DMS153 (cell line): ENCODE data around the gene ZC3H8.
"Not testable (repeated sequence)": the region's sequence is repeated elsewhere in the genome, so short reads cannot be mapped to it uniquely, and the experiment has no call there.

Experiments used
- DNase-seq: peaks from one replicate; lab custom pipeline; 2025; lab: John Stamatoyannopoulos, UW

Gene ZC3H8

GRCh38 chr2:112254466-112255240 is at the start of gene ZC3H8:
Gene ZC3H8 (minus strand): TSS chr2:112255042. CDS start chr2:112254981, 61 bp downstream.
- peak; percentile 87 for DNase-seq

GRCh38 chr2:112304298-112304941 is 49.6 kb upstream of the ZC3H8 start:
- no peak for DNase-seq

GRCh38 chr2:112301973-112302372 is 47.1 kb upstream of the ZC3H8 start:
- DNase-seq, result no peak

- DNase-seq, result no peak
These were observed 46.3 kb upstream of the ZC3H8 start for GRCh38 chr2:112301171-112301584.

- no peak for DNase-seq
These were observed 41.6 kb upstream of the ZC3H8 start for GRCh38 chr2:112296407-112296806.

- DNase-seq, result no peak
These were observed 40.7 kb upstream of the ZC3H8 start for GRCh38 chr2:112295407-112296078.

GRCh38 chr2:112293636-112294401 is 39.0 kb upstream of the ZC3H8 start:
- no peak for DNase-seq

GRCh38 chr2:112290648-112291047 is 35.8 kb upstream of the ZC3H8 start:
- no peak for DNase-seq

- no peak for DNase-seq
These were observed 35.2 kb upstream of the ZC3H8 start for GRCh38 chr2:112290088-112290487.

- DNase-seq, result not testable (repeated sequence)
These were observed 28.7 kb upstream of the ZC3H8 start for GRCh38 chr2:112283535-112283934.

- DNase-seq, result not testable (repeated sequence)
These were observed 27.2 kb upstream of the ZC3H8 start for GRCh38 chr2:112282066-112282465.

- no peak for DNase-seq
These were observed 22.9 kb upstream of the ZC3H8 start for GRCh38 chr2:112277596-112278220.

- DNase-seq, result no peak
These were observed 22.1 kb upstream of the ZC3H8 start for GRCh38 chr2:112276954-112277353.

- DNase-seq, result peak; percentile 56
These were observed 21.3 kb upstream of the ZC3H8 start for GRCh38 chr2:112275887-112276773.

GRCh38 chr2:112275311-112275886 is 20.6 kb upstream of the ZC3H8 start, which contains the start of gene ZC3H6:
Gene ZC3H6 (plus strand): TSS chr2:112275597. CDS start chr2:112275995, 398 bp downstream.
- peak; percentile 95 for DNase-seq

- DNase-seq, result no peak
These were observed 18.5 kb upstream of the ZC3H8 start for GRCh38 chr2:112273349-112273748.

GRCh38 chr2:112272669-112273068 is 17.8 kb upstream of the ZC3H8 start:
- no peak for DNase-seq

GRCh38 chr2:112268547-112268946 is 13.7 kb upstream of the ZC3H8 start:
- no peak for DNase-seq

- DNase-seq, result no peak
These were observed 8.0 kb upstream of the ZC3H8 start for GRCh38 chr2:112262876-112263275.

GRCh38 chr2:112260295-112260625 is 5.4 kb upstream of the ZC3H8 start:
- DNase-seq, result no peak
